ENCODE data around the gene ZSCAN30. TPM values are rescaled to one million over a fixed set of nuclear protein-coding genes. Genes with fewer than 3 reads are reported as not detected.
A peak's percentile ranks its signal among the peaks of the same experiment; 100 is the strongest.

ZSCAN30 gene
- polyA plus RNA-seq (2013, experiment 1 of 2) = 8.5 TPM
- 8.3 TPM for polyA plus RNA-seq (2013, experiment 2 of 2)

DNA sequence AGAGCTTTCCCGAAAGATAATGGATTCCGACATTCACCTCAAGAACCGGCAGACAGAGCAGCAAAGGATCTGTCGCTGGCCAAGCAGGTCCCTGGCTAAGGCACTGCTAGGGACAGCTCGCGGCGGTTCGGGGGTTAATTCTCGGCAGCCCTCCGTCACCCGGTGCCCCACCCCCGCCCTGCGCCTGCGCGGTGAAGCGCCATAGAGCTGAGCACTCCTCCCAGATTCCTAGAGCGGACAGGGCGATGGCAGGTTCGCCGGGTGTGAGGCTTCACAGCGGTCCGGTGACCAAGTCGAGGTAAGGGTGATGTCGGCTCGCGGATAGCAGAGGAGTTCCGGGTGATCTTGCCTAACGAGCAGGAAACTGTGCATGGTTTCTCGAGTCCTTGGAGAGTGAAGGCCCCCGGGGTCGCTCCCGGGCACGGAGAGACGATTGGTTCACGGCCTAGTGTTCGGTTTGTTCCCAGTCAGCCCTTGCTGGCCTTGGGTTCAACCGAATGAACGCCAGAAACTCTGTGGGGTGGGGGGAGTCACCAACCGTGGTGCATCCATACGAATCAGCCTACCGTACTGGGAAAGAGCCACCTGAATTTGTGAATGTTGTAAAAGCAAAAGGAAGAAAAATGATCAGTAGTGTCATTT is at the start of gene ZSCAN30:
ZSCAN30 (minus strand) TSS at position 136 of the 642 bp plus-strand sequence. CDS start 25,877 bp downstream, outside the sequence.
- Histone ChIP-seq H3K14ac (ENCODE audit: low read length in 2 of 2) (no peak within 1 kb of the TSS), H3K9me3 (ENCODE audit: control insufficient read depth, low read length) (peaks cover 48% of the 10 kb centered on the region), H3K9ac (ENCODE audit: low read length) (peak within 1 kb of the TSS; percentile 97), H3K36me3 (ENCODE audit: control insufficient read depth in 1 of 2, insufficient read depth in 2 of 2, low read depth in 1 of 2, low read length in 2 of 2) (peaks cover 10 to 41% of the 10 kb centered on the region in 2 experiments), H3K4me1 (ENCODE audit: control insufficient read depth, insufficient read depth, low read depth, low read length) (peaks cover 4% of the 10 kb centered on the region), H3K4me2 (ENCODE audit: low read length, poor library complexity, severe bottlenecking) (peak within 1 kb of the TSS; percentile 87), H3K27me3 (ENCODE audit: control insufficient read depth in 1 of 2, insufficient read depth in 1 of 2, low read length in 2 of 2) (no peaks in the 10 kb centered on the region), H3K79me1 (replicated peaks; ENCODE audit: low read length, poor library complexity, severe bottlenecking) (peaks cover 32% of the 10 kb centered on the region), H3K18ac (ENCODE audit: low read depth in 1 of 2, low read length in 2 of 2) (peak within 1 kb of the TSS; percentile 79 to 90), H2BK120ac (ENCODE audit: low read depth, low read length) (no peak within 1 kb of the TSS), H3K4ac (ENCODE audit: low read depth in 1 of 2, low read length in 2 of 2) (peak within 1 kb of the TSS in 1 of 2 experiments; percentile 40), H2BK5ac (ENCODE audit: low read depth, low read length, poor library complexity, severe bottlenecking) (no peak within 1 kb of the TSS), H3K23ac (ENCODE audit: low read length in 2 of 2) (no peak within 1 kb of the TSS), H3K4me3 (ENCODE audit: insufficient read depth in 1 of 2, low read depth in 1 of 2, low read length in 2 of 2) (peak within 1 kb of the TSS; percentile 79 to 97), H2BK15ac (ENCODE audit: low read depth, poor library complexity, severe bottlenecking) (peak within 1 kb of the TSS; percentile 67), H3K27ac (ENCODE audit: low read length, poor library complexity, severe bottlenecking) (peak within 1 kb of the TSS; percentile 89), H4K91ac (ENCODE audit: low read length) (peak within 1 kb of the TSS; percentile 78), H2AFZ (ENCODE audit: low read depth, low read length) (peak within 1 kb of the TSS; percentile 72), H2AK5ac (ENCODE audit: low read length, severe bottlenecking) (peak within 1 kb of the TSS; percentile 67), H2BK12ac (ENCODE audit: low read length in 2 of 2) (peak within 1 kb of the TSS in 1 of 2 experiments; percentile 48), H4K8ac (ENCODE audit: low read length) (peak within 1 kb of the TSS; percentile 87)
- under 1% methylated on average over 41 of the region's 41 CpGs for WGBS
- DNase-seq = peak; percentile 95

DNA sequence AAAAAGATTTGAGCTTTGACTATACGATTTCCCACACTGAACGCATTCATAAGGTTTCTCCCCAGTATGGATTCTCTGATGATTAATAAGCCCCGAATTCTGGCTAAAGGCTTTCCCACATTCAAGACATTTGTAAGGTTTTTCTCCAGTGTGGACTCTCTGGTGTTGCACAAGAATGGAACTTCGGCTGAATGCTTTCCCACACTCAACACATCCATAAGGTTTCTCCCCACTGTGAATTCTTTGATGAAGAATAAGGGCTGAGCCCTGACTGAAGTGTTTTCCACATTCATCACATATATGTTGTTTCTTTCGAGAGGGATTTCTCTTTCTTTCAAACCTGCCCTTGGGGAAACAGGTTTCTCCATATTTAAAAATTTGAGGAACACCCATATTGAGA is 47.3 kb upstream of the ZSCAN30 start:
- no peak overlapping the region for H2BK15ac ChIP-seq (ENCODE audit: low read depth, poor library complexity, severe bottlenecking)
- H3K9me3 ChIP-seq (ENCODE audit: control insufficient read depth, low read length) = peaks cover 79% of the 10 kb centered on the region
- H3K4ac ChIP-seq (ENCODE audit: low read depth in 1 of 2, low read length in 2 of 2) = no peak overlapping the region
- H4K91ac ChIP-seq (ENCODE audit: low read length) = no peak overlapping the region
- H3K27me3 ChIP-seq (ENCODE audit: control insufficient read depth in 1 of 2, insufficient read depth in 1 of 2, low read length in 2 of 2) = no peaks in the 10 kb centered on the region
- peaks cover 27% of the 10 kb centered on the region for H3K79me1 ChIP-seq (replicated peaks; ENCODE audit: low read length, poor library complexity, severe bottlenecking)
- H3K36me3 ChIP-seq (ENCODE audit: control insufficient read depth in 1 of 2, insufficient read depth in 2 of 2, low read depth in 1 of 2, low read length in 2 of 2) = peaks cover 28 to 93% of the 10 kb centered on the region in 2 experiments
- no peak overlapping the region for H4K8ac ChIP-seq (ENCODE audit: low read length)
- 100% methylated on average over 3 of the region's 5 CpGs for WGBS
- no peak overlapping the region for H3K4me3 ChIP-seq (ENCODE audit: insufficient read depth in 1 of 2, low read depth in 1 of 2, low read length in 2 of 2)
- no peak overlapping the region for H3K14ac ChIP-seq (ENCODE audit: low read length in 2 of 2)
- no peaks in the 10 kb centered on the region for H3K4me1 ChIP-seq (ENCODE audit: control insufficient read depth, insufficient read depth, low read depth, low read length)
- no peak overlapping the region for H3K27ac ChIP-seq (ENCODE audit: low read length, poor library complexity, severe bottlenecking)
- H2BK12ac ChIP-seq (ENCODE audit: low read length in 2 of 2) = no peak overlapping the region
- no peak overlapping the region for H3K9ac ChIP-seq (ENCODE audit: low read length)
- no peak overlapping the region for H2BK120ac ChIP-seq (ENCODE audit: low read depth, low read length)
- H3K23ac ChIP-seq (ENCODE audit: low read length in 2 of 2) = no peak overlapping the region
- H2AFZ ChIP-seq (ENCODE audit: low read depth, low read length) = no peak overlapping the region
- DNase-seq = peak; percentile 58
- H3K4me2 ChIP-seq (ENCODE audit: low read length, poor library complexity, severe bottlenecking) = no peak overlapping the region
- no peak overlapping the region for H3K18ac ChIP-seq (ENCODE audit: low read depth in 1 of 2, low read length in 2 of 2)
- no peak overlapping the region for H2AK5ac ChIP-seq (ENCODE audit: low read length, severe bottlenecking)
- H2BK5ac ChIP-seq (ENCODE audit: low read depth, low read length, poor library complexity, severe bottlenecking) = no peak overlapping the region

DNA sequence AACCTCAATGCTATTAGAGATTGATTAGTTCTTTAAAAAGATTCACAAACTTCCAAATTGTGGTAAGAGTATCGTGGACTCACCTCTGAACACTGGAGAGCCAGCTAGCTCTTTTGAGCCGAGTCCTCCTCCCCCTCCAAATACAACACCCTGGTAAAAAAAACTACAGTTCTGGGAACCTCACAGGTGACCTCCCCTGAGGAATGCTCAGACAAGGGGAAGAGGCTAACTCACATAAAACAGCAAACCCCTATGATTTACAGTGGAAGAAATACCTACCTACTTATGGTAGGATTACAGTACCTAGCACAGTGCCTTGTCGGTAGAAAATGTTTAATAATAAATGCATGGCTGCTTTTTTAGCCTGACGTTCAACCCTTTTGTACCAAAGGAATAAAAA is 45.8 kb upstream of the ZSCAN30 start:
- no peak overlapping the region for H3K4me3 ChIP-seq (ENCODE audit: insufficient read depth in 1 of 2, low read depth in 1 of 2, low read length in 2 of 2)
- no peak for DNase-seq

DNA sequence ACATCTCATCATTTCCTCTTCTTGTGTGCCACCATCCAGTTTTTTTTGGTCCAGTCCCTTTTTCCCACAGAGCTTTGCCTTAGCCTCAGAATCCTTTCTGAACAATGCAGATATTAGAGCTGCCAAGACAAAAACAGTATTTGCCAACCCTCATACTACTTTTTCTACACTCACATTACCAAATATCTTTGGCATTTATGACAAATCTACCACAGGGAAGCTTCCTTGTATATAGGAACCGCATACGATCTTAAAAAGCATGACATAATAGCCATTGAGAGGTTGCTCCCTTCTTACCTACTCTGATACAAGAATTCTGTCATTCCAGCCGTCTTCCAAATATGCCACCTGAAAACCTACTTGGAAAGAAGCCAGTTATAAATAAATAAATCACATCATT is 44.8 kb upstream of the ZSCAN30 start:
- H4K91ac ChIP-seq (ENCODE audit: low read length) = no peak overlapping the region
- no peak overlapping the region for H4K8ac ChIP-seq (ENCODE audit: low read length)
- no peak for DNase-seq
- H3K27me3 ChIP-seq (ENCODE audit: control insufficient read depth in 1 of 2, insufficient read depth in 1 of 2, low read length in 2 of 2) = no peaks in the 10 kb centered on the region
- peaks cover 89% of the 10 kb centered on the region for H3K9me3 ChIP-seq (ENCODE audit: control insufficient read depth, low read length)
- H3K14ac ChIP-seq (ENCODE audit: low read length in 2 of 2) = no peak overlapping the region
- no peak overlapping the region for H3K18ac ChIP-seq (ENCODE audit: low read depth in 1 of 2, low read length in 2 of 2)
- no peak overlapping the region for H2BK5ac ChIP-seq (ENCODE audit: low read depth, low read length, poor library complexity, severe bottlenecking)
- H3K36me3 ChIP-seq (ENCODE audit: control insufficient read depth in 1 of 2, insufficient read depth in 2 of 2, low read depth in 1 of 2, low read length in 2 of 2) = peaks cover 27 to 88% of the 10 kb centered on the region in 2 experiments
- no peaks in the 10 kb centered on the region for H3K4me1 ChIP-seq (ENCODE audit: control insufficient read depth, insufficient read depth, low read depth, low read length)
- H3K27ac ChIP-seq (ENCODE audit: low read length, poor library complexity, severe bottlenecking) = no peak overlapping the region
- no peak overlapping the region for H3K9ac ChIP-seq (ENCODE audit: low read length)
- H2BK12ac ChIP-seq (ENCODE audit: low read length in 2 of 2) = no peak overlapping the region
- H2AK5ac ChIP-seq (ENCODE audit: low read length, severe bottlenecking) = no peak overlapping the region
- H3K4me2 ChIP-seq (ENCODE audit: low read length, poor library complexity, severe bottlenecking) = no peak overlapping the region
- 94% methylated on average over 3 of the region's 3 CpGs for WGBS
- H2BK120ac ChIP-seq (ENCODE audit: low read depth, low read length) = no peak overlapping the region
- peaks cover 22% of the 10 kb centered on the region for H3K79me1 ChIP-seq (replicated peaks; ENCODE audit: low read length, poor library complexity, severe bottlenecking)
- no peak overlapping the region for H3K4ac ChIP-seq (ENCODE audit: low read depth in 1 of 2, low read length in 2 of 2)
- H2BK15ac ChIP-seq (ENCODE audit: low read depth, poor library complexity, severe bottlenecking) = no peak overlapping the region
- H3K4me3 ChIP-seq (ENCODE audit: insufficient read depth in 1 of 2, low read depth in 1 of 2, low read length in 2 of 2) = no peak overlapping the region
- H3K23ac ChIP-seq (ENCODE audit: low read length in 2 of 2) = no peak overlapping the region
- H2AFZ ChIP-seq (ENCODE audit: low read depth, low read length) = no peak overlapping the region

More for the DNA sequence above, 45.8 kb upstream of the ZSCAN30 start:
- Histone ChIP-seq H3K4me2 (ENCODE audit: low read length, poor library complexity, severe bottlenecking) (no peak overlapping the region), H4K91ac (ENCODE audit: low read length) (no peak overlapping the region), H3K14ac (ENCODE audit: low read length in 2 of 2) (no peak overlapping the region), H2BK12ac (ENCODE audit: low read length in 2 of 2) (no peak overlapping the region), H2BK120ac (ENCODE audit: low read depth, low read length) (no peak overlapping the region), H3K27ac (ENCODE audit: low read length, poor library complexity, severe bottlenecking) (no peak overlapping the region), H2AFZ (ENCODE audit: low read depth, low read length) (no peak overlapping the region), H3K4ac (ENCODE audit: low read depth in 1 of 2, low read length in 2 of 2) (no peak overlapping the region), H3K9ac (ENCODE audit: low read length) (no peak overlapping the region), H3K9me3 (ENCODE audit: control insufficient read depth, low read length) (peaks cover 87% of the 10 kb centered on the region), H2BK15ac (ENCODE audit: low read depth, poor library complexity, severe bottlenecking) (no peak overlapping the region), H3K18ac (ENCODE audit: low read depth in 1 of 2, low read length in 2 of 2) (no peak overlapping the region), H3K23ac (ENCODE audit: low read length in 2 of 2) (no peak overlapping the region), H3K36me3 (ENCODE audit: control insufficient read depth in 1 of 2, insufficient read depth in 2 of 2, low read depth in 1 of 2, low read length in 2 of 2) (peaks cover 32 to 99% of the 10 kb centered on the region in 2 experiments), H2AK5ac (ENCODE audit: low read length, severe bottlenecking) (no peak overlapping the region), H3K27me3 (ENCODE audit: control insufficient read depth in 1 of 2, insufficient read depth in 1 of 2, low read length in 2 of 2) (no peaks in the 10 kb centered on the region), H2BK5ac (ENCODE audit: low read depth, low read length, poor library complexity, severe bottlenecking) (no peak overlapping the region), H3K79me1 (replicated peaks; ENCODE audit: low read length, poor library complexity, severe bottlenecking) (peaks cover 27% of the 10 kb centered on the region), H4K8ac (ENCODE audit: low read length) (no peak overlapping the region), H3K4me1 (ENCODE audit: control insufficient read depth, insufficient read depth, low read depth, low read length) (no peaks in the 10 kb centered on the region)
- WGBS = 95% methylated on average over 4 of the region's 4 CpGs
